GM19463 (cell line): Measurements from ENCODE around the gene RAPGEF4.

ENCODE experiments used
- ATAC-seq: cut with Tn5 transposase; IDR thresholded peaks from one replicate; pipeline ENCODE4 v1.9.1; 2021; ENCODE audit warnings: mild to moderate bottlenecking, moderate library complexity; ENCODE audit not compliant: unreplicated experiment

RAPGEF4 gene

DNA sequence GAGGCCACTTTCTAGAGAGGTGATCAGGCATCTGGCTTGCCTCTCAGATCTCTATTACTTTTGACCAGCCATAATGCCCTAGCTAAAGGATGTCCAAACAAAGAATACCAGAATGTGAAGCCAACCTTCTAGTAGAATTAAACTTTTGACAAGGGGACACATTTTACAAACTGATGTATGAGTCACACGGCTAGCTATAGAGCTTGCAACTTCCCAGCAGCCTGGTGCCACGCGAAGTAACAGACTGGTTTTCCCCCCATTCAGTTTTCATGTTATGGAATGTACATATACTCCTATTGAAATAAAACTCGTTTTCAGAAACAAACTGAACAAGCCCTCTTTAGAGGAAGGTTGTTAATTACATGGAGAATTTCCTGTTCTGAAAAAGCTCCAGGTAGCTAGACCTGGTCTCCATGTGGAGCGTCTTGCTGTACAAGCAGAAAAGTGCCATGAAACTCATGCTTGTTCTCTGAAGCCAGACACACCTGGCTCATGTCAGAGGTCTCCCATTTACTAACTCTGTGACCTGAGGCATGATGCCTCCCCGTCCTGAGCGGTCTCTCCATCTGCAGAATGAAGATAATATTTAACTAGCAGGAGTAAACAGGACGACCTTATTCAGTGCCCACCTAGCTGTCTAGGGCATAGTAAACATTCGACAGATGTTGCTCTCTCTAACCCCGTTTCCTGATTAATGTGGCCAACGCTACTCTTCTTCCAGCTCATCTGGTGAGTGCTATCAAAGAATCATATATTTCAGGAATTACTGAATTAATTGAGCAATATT, 258.5 kb downstream of the RAPGEF4 start:
- no peak for ATAC-seq

GRCh38 chr2:172994864-172995263, 259.2 kb downstream of the RAPGEF4 start:
- no peak for ATAC-seq

DNA sequence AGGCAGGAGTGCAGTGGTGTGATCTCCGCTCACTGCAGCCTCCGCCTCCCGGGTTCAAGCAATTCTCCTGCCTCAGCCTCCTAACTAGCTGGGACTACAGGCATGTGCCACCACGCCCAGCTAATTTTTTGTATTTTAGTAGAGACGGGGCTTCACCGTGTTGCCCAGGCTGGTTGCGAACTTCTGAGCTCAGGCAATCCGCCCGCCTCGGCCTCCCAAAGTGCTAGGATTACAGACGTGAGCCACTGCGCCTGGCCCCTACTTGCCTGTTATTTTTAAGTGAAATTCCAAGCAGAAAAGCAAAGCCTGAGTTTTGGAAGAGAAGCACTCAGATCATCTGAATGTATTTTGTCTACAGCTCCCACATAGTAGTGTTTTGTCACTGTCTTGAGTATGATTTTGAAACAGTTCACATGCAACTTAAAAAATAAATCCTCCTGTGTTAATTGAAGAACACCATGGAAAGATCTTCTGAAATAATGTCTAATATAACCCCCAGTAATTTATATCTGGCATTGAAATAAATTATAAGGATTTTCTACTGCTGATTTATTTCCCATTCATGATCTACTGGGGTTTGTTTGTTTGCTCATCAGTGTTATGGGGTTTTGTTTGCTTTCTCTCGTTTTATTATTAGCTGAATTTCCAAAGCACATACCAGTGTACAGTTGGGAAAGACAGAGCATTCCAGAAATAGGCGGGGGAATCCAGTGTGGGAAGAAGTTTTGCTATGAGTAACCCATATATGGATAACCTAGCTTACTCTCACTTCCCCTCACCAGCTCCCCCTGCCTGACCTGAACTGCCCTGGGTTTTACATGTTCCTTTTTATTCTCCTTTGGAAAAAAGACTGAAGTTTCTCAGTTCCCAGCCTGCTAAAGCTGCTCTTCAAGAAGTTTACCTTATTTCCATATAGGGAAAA, 259.9 kb downstream of the RAPGEF4 start:
- ATAC-seq = no peak

DNA sequence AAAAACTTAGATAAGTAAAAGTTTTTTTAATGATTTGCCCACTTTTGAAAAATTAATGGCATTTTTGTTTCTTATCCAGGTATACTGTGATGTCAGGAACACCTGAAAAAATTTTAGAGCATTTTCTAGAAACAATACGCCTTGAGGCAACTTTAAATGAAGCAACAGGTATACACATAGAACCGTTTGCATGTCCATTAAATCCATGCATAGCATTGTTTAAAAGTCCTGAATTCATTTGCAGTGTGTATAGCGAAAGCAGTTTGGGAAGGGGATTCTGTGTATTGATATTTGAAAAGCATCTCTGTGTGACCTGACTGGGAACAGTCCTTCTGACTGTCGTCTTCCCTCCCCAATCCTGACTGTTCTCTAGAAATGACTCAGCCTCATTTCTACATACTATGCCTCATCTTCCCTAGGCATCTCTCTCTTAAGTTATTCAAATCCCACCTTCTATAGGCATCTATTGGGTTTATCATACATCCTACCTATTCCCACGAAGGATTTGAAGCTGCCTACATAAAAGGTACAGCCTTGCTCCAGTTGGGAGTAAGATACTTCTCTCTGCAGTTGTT, 260.8 kb downstream of the RAPGEF4 start:
- no peak for ATAC-seq

- no peak for ATAC-seq
These were observed 261.4 kb downstream of the RAPGEF4 start for GRCh38 chr2:172997031-172997430.

- no peak for ATAC-seq
These were observed 263.1 kb downstream of the RAPGEF4 start for GRCh38 chr2:172998547-172999272.

GRCh38 chr2:172999641-173000386, 264.2 kb downstream of the RAPGEF4 start:
- ATAC-seq = no peak

DNA sequence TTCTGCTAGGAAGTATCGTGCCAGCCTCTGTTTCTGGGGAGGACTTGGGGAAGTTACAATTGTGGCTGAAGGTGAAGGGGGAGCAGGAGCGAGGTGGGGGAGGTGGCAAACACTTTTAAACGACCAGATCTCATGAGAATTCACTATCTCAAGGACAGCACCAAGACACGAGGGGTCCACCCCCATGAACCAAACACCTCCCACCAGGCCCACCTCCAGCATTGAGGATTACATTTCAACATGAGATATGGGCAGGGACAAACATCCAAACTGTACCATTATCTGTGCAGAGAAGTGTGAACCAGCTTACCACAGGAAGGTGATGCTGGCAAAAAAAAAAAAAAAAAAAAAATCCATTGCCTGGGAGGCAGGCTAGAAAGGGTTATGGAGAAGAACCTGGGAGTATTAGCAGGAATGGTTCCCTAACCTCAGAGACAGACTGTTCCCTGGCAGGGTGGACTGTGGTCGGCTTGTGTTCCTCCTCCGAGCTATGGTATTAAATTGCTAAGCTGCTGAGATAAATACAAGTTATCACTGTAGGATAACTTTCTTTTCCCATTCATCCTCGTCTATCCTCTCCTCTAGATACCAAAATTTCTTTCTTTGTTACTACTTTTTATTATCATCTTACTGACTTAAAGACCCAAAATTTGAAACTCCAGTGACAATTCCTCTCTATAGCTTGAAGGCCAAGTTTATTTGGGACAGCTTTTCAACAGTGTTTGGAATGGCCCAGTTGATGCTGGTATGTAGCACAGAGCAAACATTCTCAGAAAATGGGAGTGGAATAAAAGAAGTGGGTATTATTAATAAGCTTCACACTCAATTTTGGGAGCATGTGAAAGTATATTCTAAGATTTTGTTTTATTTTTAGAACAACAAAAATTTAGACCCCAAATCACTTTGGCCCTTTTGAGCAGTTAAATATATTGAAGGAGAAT, 266.3 kb downstream of the RAPGEF4 start:
- ATAC-seq = no peak

DNA sequence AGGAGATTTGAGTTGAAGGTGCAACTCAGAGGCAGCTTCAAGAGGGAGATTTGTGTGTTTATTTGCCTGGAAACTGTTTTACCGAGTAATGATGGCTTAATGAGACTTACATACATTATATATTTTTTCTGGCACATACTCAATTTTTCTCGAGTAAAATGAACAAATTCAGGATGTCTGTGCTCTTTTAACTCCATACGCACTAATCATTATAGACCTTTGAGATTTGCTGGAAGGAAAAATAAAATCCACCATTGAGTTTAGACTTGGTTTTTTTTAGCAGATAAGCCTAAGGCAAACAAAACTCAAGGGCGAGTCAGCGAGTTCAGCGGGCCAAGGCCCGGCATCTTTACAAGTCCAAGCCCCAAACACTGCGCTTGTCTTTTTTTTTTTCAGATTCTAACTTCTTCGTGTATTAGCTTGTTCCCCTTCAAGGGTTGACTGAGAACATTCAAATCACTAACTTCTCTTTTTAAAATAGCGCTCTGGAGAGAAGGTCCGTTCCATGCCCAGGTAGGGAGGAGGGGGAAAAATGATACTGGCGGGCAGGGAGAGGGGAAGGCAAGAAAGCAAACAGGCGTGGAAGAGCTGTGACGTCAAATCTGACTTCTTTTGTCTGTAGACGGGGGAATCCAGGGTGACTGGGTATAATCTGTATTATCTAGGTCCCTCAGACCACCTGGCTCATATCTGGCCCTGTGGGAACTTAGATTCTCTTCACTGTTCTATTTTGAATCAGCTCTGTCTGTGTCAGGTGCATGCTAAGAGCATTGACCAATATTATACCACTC, 267.3 kb downstream of the RAPGEF4 start:
- no peak for ATAC-seq

DNA sequence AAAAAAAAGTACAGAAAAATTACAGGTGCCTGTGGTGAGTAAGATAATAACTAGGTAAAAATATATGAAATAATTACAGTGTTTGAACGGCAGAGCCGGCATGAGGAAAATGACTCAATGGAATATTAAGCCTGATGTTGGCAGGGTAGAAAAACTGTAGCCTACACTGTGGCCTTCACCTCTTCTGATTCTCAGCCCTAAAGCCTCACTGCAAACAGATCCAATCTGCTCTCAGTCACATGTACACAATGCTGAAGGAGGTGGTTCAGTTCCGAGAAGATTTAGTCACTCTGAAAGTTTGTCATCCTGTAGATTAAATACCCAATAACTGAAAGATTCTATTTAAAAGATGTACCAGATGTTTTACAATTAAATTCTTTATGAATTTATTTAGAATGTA, 273.1 kb downstream of the RAPGEF4 start:
- no peak for ATAC-seq

DNA sequence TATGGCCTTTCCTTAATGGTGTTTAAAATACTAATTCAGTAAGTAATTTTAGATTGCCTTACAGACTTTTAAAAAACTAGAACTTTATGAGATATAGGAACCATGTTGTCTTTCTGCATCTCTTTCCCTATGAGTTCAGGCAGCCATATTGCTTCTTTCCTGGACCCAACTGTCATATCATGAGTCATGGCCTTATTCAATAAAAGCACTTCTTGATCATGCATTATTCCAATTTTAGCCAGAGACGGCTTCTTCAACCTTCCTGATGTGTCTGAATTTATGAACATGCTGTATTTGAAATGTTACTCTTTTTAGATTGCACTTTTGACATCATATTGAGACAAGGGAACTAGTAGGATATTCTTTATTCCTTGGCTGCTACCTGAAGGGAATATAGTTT, 274.6 kb downstream of the RAPGEF4 start:
- no peak for ATAC-seq

GRCh38 chr2:173016451-173016850, 280.8 kb downstream of the RAPGEF4 start:
- ATAC-seq = no peak

DNA sequence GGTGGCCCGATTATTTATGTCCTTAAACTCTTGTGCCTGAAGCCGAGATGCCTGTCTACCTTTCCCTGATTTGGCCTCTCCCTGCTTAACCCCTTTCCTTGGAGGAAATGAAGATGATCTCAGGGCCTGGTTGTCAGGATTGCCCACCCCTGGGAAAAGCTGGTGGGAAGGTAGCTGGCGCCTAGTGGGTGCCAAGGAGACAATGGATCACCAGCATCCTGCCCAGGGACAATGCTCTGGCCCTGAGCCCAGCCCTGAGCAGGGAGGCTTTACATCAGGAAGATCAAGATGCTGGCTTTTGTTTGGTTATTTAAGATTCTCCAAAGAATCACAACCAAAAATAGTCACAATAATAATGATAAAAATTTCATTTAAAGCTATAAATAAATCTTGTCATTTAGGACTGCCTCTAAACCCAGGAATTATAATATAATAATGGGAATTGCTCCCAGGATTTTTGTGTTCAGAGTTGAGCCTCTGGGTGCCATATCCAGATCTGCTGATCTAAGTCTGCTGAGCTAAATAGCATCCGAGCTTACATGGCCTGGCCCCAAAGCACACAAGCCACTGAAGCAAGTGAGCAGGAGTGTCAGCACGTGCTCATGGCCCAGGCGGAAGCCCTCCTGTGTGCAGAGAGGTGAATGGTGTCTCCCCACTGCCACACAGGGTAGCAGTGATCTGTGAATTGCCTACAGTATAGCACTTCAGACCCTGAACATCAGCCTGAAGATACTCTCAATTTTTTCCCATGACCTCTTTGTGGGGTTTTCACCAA, 282.2 kb downstream of the RAPGEF4 start:
- no peak for ATAC-seq

GRCh38 chr2:173019755-173020154, 284.1 kb downstream of the RAPGEF4 start:
- no peak for ATAC-seq

DNA sequence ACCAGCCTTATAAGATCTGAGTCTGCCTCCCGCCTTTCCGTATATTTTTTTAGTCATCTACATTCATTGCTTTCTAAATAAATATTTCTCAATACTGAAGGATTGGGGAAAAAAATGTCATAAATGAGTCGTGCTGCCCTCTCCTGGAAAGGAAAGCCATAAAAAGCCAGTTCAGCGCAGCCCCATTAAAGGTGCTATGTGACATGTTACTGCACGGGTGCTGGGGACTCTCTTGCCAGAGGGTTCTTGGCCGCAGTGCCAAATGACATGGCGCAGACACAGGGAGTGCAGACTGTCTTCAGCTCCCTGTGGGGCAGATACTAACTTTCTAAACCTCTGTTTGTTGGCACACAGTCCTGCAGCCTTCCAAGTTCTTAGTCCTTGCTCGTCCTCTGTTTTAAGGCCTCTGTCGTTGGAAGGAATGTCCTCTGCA, 286.3 kb downstream of the RAPGEF4 start:
- ATAC-seq = no peak

DNA sequence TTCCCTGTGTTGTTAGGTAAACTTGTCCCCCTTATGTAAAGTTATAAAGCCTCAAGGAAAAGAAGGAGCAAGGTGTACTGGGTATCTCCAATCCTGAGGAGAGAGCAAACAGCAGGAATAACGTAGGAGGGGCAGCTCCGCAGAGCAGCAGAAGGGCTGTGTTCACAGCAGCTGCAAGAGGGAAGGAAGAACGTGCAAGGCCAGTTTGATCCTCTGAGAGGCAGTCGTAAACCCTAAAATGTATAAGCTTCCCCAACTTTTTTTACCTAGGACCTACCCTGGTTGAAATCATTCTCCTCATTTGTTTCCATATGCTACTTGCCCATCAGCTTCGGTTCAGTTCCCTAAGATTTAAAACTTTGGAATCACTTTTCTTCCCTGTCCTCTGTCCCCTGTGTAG, 288.1 kb downstream of the RAPGEF4 start:
- ATAC-seq = no peak

DNA sequence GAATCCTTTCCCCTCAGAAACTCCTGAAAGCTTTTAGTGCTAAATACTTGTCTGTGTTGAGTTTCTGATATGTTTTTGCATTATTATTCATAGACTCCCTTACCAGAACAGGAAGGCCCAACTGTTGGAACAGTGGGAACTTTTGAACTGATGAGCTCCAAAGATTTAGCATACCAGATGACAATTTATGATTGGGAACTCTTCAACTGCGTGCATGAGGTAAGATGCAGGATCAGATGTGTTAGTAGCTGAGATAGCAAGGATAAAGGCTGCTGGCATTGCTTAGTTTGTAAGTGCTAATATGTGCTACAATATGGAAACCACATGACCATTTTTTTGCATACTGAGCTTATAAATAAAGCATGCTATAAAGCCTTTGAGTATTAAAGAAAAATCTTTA, 290.8 kb downstream of the RAPGEF4 start:
- no peak for ATAC-seq
